Bone marrow (tissue), 2 donors: ENCODE data around the gene JUND.
"Not testable (repeated sequence)": the region's sequence is repeated elsewhere in the genome, so short reads cannot be mapped to it uniquely, and the experiment has no call there.

Source experiments
- DNase-seq, 2 donors: peaks; one replicate each; lab custom pipeline; 2025; lab: John Stamatoyannopoulos, UW

The JUND gene

GRCh38 chr19:18281082-18282020 is at the start of gene JUND:
JUND (minus strand) TSS chr19:18281622; CDS start chr19:18281484, 138 bp downstream.
- peak; percentile 92 to 95 for DNase-seq

DNA sequence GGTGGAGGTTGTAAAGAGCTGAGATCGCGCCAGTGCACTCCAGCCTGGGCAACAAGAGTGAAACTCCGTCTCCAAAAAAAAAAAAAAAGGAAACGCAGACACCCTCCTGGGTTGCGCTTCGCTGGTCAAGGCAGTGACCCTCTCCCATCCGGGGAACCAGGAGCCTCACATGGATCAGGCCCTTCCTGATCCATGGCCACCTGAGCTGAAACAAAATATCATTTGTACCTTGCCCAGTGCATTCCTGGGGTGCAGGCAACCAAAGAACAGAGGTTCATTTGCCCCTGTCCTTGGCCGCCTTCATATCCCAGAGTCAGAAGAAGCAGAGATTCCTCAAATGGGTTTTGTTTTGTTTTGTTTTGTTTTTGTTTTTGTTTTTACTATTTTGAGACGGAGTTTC is 49.4 kb upstream of the JUND start:
- no peak for DNase-seq

DNA sequence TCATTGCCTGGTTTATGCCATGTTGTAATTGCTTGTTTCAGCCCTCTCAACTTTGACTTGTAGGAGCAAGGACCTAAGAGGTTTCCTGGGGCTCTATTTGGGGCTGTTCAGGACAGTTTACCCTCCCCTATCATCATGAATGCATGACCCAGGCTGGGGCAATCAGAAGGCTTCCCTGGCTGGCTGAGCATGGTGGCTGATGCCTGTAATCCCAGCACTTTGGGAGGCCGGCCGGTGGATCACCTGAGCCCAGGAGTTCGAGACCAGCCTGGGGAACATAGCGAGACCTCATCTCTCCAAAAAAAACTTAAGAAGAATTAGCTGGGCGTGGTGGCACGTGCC is 47.6 kb upstream of the JUND start:
- no peak for DNase-seq

- DNase-seq = peak; percentile 26 to 91
These were observed 47.1 kb upstream of the JUND start for GRCh38 chr19:18328340-18329034.

GRCh38 chr19:18326772-18327171 is 45.4 kb upstream of the JUND start:
- no peak for DNase-seq

- DNase-seq = not testable (repeated sequence)
These were observed 42.9 kb upstream of the JUND start for GRCh38 chr19:18324373-18324731.

- DNase-seq = peak; percentile 89 to 98
These were observed 41.5 kb upstream of the JUND start, which contains the start of gene LSM4 for GRCh38 chr19:18322759-18323460. LSM4 (minus strand) TSS chr19:18323076; CDS start chr19:18323020, 56 bp downstream.

- no peak for DNase-seq
These were observed 40.9 kb upstream of the JUND start for GRCh38 chr19:18322318-18322758.

DNA sequence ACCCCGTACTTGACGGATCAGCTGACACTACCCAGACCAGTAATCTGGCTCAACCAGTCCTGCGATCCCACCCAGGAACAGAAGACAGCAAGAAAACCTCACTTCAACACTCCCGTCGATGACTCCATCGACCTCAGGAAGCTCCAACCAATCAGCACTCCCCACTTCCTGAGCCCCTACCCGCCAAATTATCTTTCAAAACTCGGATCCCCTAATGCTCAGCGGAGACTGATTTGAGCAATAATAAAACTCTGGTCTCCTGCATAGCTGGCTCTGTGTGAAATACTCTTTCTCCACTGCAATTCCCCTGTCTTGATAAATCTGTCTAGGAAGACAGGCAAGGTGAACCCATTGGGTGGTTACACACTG is 40.3 kb upstream of the JUND start:
- peak in 1 of 2 donors; percentile 37 for DNase-seq

DNA sequence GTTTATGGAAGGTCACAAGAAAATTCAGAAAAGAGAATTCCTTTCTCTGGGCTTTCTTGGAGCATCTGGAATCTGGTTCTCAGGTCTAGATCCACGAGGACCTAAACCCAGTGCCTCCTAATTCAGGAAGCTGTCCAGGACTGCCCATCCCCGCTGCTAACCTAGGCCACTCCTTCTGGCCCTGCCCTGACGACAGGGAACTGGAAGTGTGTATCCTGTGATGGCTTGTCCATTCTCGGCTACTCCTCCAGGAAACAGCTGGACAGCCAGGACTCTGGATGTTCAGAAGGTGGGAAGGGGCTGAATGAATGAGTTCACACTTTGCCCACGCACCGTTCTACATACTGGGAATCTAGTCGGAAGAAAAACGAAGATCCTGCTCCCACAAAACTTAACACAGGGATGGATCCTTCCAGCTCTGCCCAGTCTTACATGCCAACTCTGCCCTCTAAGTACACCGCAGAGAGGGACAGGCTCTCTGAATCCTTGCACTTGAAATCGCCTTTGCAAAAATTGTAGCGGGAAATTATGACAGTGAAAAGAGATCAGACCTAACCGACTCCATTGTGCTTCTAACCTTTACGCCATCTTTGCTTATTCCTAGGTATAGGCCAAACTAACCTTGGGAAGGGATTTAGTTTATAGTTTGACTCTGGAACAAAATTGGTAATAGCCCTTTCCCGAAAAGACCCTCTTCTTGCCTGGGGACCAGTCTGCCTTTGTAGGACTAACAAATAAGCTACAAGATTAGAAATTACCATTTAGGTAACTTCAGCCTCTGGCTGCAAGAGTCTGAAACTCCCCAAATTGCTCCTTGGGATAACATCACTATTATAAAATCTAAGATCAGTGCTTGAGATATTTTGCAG is 39.7 kb upstream of the JUND start:
- no peak for DNase-seq

- DNase-seq = no peak
These were observed 38.2 kb upstream of the JUND start for GRCh38 chr19:18319591-18320135.

DNA sequence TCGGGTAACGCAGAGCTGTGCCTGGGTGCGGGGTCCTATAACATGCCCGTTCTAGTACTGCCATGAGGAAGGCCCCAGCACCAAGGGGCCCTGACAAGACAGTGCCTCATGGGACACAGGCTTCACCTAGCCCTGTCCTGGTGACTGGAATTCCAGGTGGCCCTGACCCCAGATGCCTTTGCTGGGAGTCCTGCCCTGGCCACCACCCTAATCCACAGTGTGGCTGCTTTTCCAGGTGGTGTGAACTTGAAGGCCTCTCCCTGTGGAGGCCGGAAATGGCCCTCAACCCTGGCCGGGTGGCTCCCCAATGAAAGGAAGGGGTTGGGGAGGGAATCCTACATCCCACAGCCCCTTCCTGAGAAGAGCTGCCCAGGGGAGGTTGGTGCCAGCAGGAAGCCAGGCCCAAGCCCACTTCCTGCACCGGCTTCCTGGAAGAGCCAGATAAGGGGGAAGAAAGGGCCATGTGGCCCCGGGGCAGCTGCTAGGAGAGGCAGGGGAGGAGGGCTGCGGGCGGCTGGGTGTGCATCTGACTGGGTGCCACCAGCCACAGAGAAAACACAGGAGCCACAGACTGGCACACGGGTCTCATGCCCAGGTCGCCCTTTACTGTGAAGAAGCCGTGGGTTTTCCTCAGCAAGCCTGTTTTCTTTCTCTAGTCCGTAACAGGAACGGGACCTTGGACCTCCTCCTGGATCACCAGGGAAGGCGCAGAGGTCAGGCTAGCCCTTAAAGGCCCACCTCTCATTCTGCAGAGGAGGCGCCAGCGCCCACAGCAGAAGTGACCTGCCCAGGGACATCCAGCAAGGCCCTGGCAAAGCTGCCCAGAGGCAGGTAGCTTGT is 36.8 kb upstream of the JUND start:
- DNase-seq = peak in 1 of 2 donors; percentile 80

GRCh38 chr19:18313398-18313797 is 32.0 kb upstream of the JUND start:
- no peak for DNase-seq

DNA sequence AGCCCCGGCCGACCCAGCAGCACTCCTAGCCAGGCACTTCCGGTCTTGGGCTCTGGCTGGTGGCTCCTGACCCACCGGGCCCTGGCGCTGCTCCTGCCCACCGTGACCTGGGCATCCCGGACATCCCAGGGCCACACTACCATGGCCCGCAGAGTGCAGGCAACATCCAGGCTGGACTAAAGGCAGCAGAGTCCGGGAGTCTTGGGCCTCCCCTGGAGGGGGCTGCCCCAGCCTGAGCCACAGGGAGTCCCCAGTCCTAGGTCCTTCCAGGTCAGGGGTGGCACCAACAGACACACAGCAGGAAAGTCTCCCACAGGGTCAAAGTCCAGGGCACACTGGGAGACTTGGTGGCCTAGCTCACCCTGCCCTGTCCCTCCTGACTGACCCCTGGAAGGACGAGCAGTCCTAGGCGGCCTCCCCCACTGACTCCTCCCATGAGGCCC is 30.7 kb upstream of the JUND start:
- DNase-seq = no peak

- DNase-seq = no peak
These were observed 30.2 kb upstream of the JUND start for GRCh38 chr19:18311502-18312091.

GRCh38 chr19:18310966-18311365 is 29.5 kb upstream of the JUND start:
- no peak for DNase-seq

DNA sequence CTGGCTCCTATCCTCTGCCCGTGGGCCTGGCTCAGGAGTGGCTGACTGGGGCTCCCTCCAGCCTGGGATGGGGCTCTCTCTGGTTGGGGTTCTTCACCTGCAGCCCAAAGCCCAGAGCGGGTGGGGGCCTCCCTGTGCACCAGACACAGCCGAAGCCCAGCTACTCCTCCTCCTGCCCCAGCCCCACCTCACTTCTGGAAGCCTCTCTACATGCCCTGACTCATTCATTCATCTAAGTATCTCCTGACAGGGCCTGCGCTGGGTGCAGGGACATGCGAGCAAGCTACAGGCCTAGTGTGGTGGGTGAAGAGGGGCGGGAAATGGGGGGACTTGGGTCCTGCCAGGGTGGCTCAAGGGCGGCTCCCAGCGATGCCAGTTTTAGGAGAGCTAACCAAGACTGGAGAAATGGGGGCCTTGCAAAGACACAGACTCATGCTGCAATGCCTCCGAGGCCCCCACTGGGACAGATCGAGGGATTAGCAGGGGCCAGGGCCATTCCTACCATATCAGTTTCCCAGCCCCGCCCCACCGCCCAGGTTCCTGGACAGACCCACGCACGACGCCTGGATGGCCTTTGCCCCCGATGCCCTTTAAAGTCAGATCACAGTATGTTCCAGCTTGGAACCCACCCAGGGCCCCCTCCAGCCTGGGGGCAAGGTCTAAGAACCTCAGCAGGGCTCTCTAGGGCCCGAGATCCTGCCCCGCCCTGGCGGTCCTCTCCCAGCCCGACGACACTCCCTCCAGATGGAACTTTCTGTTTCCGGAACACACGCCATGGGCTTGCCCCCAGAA is 28.9 kb upstream of the JUND start:
- DNase-seq = no peak

GRCh38 chr19:18309525-18310064 is 28.2 kb upstream of the JUND start:
- no peak for DNase-seq

DNA sequence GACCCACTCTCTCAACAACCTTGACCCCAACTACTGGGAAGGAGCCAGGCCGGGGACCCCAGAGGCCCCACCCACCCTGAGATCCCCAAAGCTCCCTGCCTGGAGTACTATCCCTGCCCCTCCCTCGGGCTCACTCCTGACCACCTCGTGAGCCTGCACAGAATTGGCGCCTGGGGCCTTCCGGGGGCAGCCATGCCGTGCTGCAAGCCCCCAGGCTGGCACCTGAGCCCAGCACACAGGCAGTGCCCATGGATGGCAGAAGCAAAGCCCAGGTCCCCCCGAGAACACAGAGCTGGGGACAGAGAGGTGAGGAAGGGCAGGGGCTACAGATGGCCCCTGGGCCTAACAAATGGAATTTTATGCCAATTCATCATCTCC is 27.5 kb upstream of the JUND start:
- no peak for DNase-seq
